DOHH2 (cell line): ENCODE measurements around the gene RASGRP4.

Experiments
- H3F3A ChIP-seq: fragments of 200-600 bp; sonication (generic), shearing (Covaris generic); 2 replicates; pipeline ENCODE4 v1.6.0; 2016; ENCODE audit warnings: antibody characterized with exemption, mild to moderate bottlenecking; ENCODE audit not compliant: control insufficient read depth, insufficient read depth
- H3K27ac ChIP-seq: fragments of 200-600 bp; sonication (generic); 2 replicates; pipeline ENCODE4 v1.5.1; 2014; ENCODE audit warnings: low read depth, mild to moderate bottlenecking, low read length, moderate library complexity
- H3K27me3 ChIP-seq: fragments of 200-600 bp; sonication (generic); 2 replicates; pipeline ENCODE4 v1.6.1; 2014; ENCODE audit warnings: mild to moderate bottlenecking, low read length, mixed read lengths; ENCODE audit not compliant: control insufficient read depth
- H3K36me3 ChIP-seq: fragments of 200-600 bp; sonication (generic); 2 replicates; pipeline ENCODE4 v1.6.1; 2014; ENCODE audit warnings: mild to moderate bottlenecking, low read length, moderate library complexity, mixed read lengths; ENCODE audit not compliant: control insufficient read depth
- H3K4me1 ChIP-seq: fragments of 200-600 bp; sonication (generic); 2 replicates; pipeline ENCODE4 v1.6.1; 2014; ENCODE audit warnings: mild to moderate bottlenecking, low read length, mixed read lengths; ENCODE audit not compliant: control insufficient read depth
- H3K4me2 ChIP-seq: fragments of 200-600 bp; sonication (generic); 2 replicates; pipeline ENCODE4 v1.6.0; 2014; ENCODE audit warnings: mild to moderate bottlenecking, low read length, moderate library complexity
- H3K4me3 ChIP-seq: fragments of 200-600 bp; sonication (generic); 2 replicates; pipeline ENCODE4 v1.5.1; 2014; ENCODE audit warnings: mild to moderate bottlenecking, low read length, mixed read lengths
- H3K79me2 ChIP-seq: fragments of 200-600 bp; sonication (generic); 2 replicates; pipeline ENCODE4 v1.6.1; 2014; ENCODE audit warnings: mild to moderate bottlenecking, low read length, mixed read lengths; ENCODE audit not compliant: control insufficient read depth
- H3K9me2 ChIP-seq: fragments of 200-600 bp; sonication (generic); replicated peaks from 2 replicates; pipeline ENCODE4 v1.6.1; 2014; ENCODE audit warnings: mild to moderate bottlenecking, low read length, mixed read lengths; ENCODE audit not compliant: control insufficient read depth
- H3K9me3 ChIP-seq: fragments of 200-600 bp; sonication (generic); 2 replicates; pipeline ENCODE4 v1.6.1; 2014; ENCODE audit warnings: antibody characterized with exemption, low read length, mixed read lengths; ENCODE audit not compliant: control insufficient read depth, insufficient read depth
- H4K20me1 ChIP-seq: fragments of 200-600 bp; sonication (generic); 2 replicates; pipeline ENCODE4 v1.6.0; 2014; ENCODE audit warnings: low read depth, mild to moderate bottlenecking, antibody characterized with exemption, low read length, moderate library complexity; ENCODE audit not compliant: control insufficient read depth, insufficient read depth
- EZH2phosphoT487 ChIP-seq: fragments of 200-600 bp; sonication (generic); IDR thresholded peaks from 2 replicates; pipeline ENCODE4 v1.6.1; 2017; ENCODE audit warnings: borderline replicate concordance, mild to moderate bottlenecking, antibody characterized with exemption, low read length, moderate library complexity, mixed read lengths
- TF ChIP-seq, protein P1 (sequence below): fragments of 200-600 bp; sonication (generic); IDR thresholded peaks from one replicate; pipeline ENCODE4 v1.5.1; 2014; ENCODE audit warnings: antibody characterized with exemption, mild to moderate bottlenecking, low read depth, low read length; ENCODE audit not compliant: poor library complexity, severe bottlenecking

RASGRP4 gene

GRCh38 chr19:38409631-38410133, 16.3 kb downstream of the RASGRP4 start:
- Histone ChIP-seq H3K27me3 (no peaks in the 10 kb centered on the region), H3K4me1 (no peaks in the 10 kb centered on the region), H3F3A (no peaks in the 10 kb centered on the region), H3K4me3 (no peak overlapping the region), H3K27ac (no peak overlapping the region), H3K9me2 (no peaks in the 10 kb centered on the region), H4K20me1 (0 out of 2 replicates have a peak, but pooled peaks cover 2% of the 10 kb centered on the region), H3K9me3 (no peaks in the 10 kb centered on the region), H3K36me3 (no peaks in the 10 kb centered on the region), H3K4me2 (no peak overlapping the region), H3K79me2 (no peaks in the 10 kb centered on the region)
- no peak for TF ChIP-seq EZH2phosphoT487
- TF ChIP-seq, protein P1, sequence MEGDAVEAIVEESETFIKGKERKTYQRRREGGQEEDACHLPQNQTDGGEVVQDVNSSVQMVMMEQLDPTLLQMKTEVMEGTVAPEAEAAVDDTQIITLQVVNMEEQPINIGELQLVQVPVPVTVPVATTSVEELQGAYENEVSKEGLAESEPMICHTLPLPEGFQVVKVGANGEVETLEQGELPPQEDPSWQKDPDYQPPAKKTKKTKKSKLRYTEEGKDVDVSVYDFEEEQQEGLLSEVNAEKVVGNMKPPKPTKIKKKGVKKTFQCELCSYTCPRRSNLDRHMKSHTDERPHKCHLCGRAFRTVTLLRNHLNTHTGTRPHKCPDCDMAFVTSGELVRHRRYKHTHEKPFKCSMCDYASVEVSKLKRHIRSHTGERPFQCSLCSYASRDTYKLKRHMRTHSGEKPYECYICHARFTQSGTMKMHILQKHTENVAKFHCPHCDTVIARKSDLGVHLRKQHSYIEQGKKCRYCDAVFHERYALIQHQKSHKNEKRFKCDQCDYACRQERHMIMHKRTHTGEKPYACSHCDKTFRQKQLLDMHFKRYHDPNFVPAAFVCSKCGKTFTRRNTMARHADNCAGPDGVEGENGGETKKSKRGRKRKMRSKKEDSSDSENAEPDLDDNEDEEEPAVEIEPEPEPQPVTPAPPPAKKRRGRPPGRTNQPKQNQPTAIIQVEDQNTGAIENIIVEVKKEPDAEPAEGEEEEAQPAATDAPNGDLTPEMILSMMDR: no peak

DNA sequence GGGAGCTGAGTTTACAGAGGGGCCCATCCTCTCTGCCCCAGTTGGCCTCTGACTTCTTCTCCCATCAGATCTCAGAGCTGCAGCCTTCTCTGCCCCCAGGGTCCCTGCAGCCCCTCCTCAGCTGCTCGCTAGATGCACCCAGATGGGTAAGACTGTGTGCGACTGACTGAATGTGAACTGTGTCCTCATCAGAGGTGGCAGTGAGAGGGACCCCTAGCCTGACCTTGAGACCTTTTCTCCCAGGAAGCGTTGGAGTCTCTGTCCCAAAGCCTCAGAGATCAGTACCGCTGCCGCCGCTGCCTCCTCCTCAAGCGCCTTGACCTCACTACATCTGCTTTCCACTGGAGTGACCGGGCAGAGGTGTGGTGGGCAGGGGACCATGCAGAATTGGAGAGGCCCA, 20.7 kb downstream of the RASGRP4 start:
- H3K27ac ChIP-seq: no peak overlapping the region
- H3K27me3 ChIP-seq: no peaks in the 10 kb centered on the region
- H3K36me3 ChIP-seq: no peaks in the 10 kb centered on the region

GRCh38 chr19:38404858-38405257, 21.2 kb downstream of the RASGRP4 start:
- H4K20me1 ChIP-seq: no peaks in the 10 kb centered on the region
- no peaks in the 10 kb centered on the region for H3K9me2 ChIP-seq
- TF ChIP-seq EZH2phosphoT487: no peak
- TF ChIP-seq, protein P1: no peak
- H3K4me1 ChIP-seq: peaks cover 9% of the 10 kb centered on the region
- H3K4me2 ChIP-seq: no peak overlapping the region
- H3F3A ChIP-seq: no peaks in the 10 kb centered on the region
- no peak overlapping the region for H3K4me3 ChIP-seq
- H3K36me3 ChIP-seq: no peaks in the 10 kb centered on the region
- no peaks in the 10 kb centered on the region for H3K27me3 ChIP-seq
- H3K9me3 ChIP-seq: no peaks in the 10 kb centered on the region
- H3K27ac ChIP-seq: no peak overlapping the region
- H3K79me2 ChIP-seq: peaks cover 4% of the 10 kb centered on the region; the same call in 1 of the 2 replicates

More for the DNA sequence above, 20.7 kb downstream of the RASGRP4 start:
- Histone ChIP-seq H4K20me1 (0 out of 2 replicates have a peak, but pooled peaks cover 2% of the 10 kb centered on the region), H3K4me3 (no peak overlapping the region), H3K4me1 (peaks cover 9% of the 10 kb centered on the region), H3K79me2 (peaks cover 4% of the 10 kb centered on the region; the same call in 1 of the 2 replicates), H3K9me2 (no peaks in the 10 kb centered on the region), H3K9me3 (no peaks in the 10 kb centered on the region), H3K4me2 (no peak overlapping the region), H3F3A (no peaks in the 10 kb centered on the region)
- TF ChIP-seq EZH2phosphoT487: no peak
- TF ChIP-seq, protein P1: no peak
